ENCODE results near the gene PCMT1. TPM values are rescaled to one million over a fixed set of nuclear protein-coding genes. Genes with fewer than 3 reads are reported as not detected.
"Not testable (repeated sequence)": the region's sequence is repeated elsewhere in the genome, so short reads cannot be mapped to it uniquely, and the experiment has no call there.

Gene PCMT1
- total and polyA plus RNA-seq, 9 donors = 59.1 to 77.9 (median 72.3) TPM

- H3K9me3 ChIP-seq (replicated peaks; ENCODE audit: control insufficient read depth, low read depth, low read length) = no peaks in the 10 kb centered on the region
- H3K4me3 ChIP-seq (ENCODE audit: low read length) = no peak overlapping the region
- no CpG with 5 or more reads among the region's 3 CpGs for WGBS (ENCODE audit: insufficient coverage)
- no peak overlapping the region for H3K27ac ChIP-seq (ENCODE audit: low read length)
- no peaks in the 10 kb centered on the region for H3K27me3 ChIP-seq (ENCODE audit: control insufficient read depth, insufficient read depth, low read length)
- peaks cover 13% of the 10 kb centered on the region for H3K36me3 ChIP-seq (ENCODE audit: control insufficient read depth, insufficient read depth, low read length)
- DNase-seq = no peak
- peaks cover 4% of the 10 kb centered on the region for H3K4me1 ChIP-seq (ENCODE audit: control insufficient read depth, insufficient read depth, low read length)
Observed at GRCh38 chr6:149833651-149834050, 84.1 kb downstream of the PCMT1 start.

DNA sequence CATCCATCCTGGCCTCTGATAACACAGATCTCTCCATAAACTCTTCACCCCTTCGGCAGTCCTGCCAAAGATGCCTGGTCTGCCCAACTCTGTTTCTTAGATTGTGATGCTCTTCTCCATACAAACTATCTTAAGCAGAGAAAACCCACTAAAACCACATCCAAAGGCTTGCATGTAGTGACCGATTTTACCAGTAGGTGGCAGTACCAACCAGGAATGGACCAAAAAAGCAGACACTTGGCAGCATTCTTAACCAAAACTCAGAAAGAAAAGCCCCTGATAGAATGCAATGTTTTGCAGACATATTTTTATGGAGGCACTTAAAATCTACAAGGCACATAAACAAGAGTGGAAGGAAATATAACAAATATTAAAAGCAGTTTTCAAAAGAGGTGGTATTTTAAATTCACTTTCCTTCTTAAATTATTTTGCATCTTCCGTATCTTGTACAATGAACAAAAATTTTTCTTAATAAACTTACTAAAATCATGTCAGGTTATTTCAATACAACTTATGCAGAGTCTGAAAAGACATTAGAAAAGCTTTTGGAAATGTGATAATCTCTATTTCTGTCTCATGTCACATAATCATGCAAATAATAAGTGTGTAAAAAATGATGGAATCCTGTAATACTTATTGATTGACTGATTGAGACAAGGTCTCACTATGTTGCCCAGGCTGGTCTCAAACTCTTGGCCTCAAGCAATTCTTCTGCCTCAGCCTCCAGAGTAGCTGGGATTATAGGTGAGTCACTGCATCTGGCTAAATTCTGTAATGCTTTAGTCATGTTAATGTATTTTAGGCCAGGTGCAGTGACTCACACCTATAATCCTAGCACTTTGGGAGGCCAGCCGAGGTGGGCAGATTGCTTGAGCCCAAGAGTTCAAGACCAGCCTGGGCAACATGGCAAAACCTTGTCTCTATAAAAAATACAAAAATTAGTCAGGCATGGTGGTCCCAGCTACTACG, 85.3 kb downstream of the PCMT1 start:
- 20% methylated on average over 1 of the region's 5 CpGs for WGBS (ENCODE audit: insufficient coverage)

GRCh38 chr6:149840345-149841075, 91.0 kb downstream of the PCMT1 start:
- Histone ChIP-seq H3K36me3 (ENCODE audit: control insufficient read depth, insufficient read depth, low read length) (peaks cover 28% of the 10 kb centered on the region), H3K4me3 (ENCODE audit: low read length) (no peak overlapping the region), H3K9me3 (replicated peaks; ENCODE audit: control insufficient read depth, low read depth, low read length) (no peaks in the 10 kb centered on the region), H3K4me1 (ENCODE audit: control insufficient read depth, insufficient read depth, low read length) (peaks cover 6% of the 10 kb centered on the region), H3K27me3 (ENCODE audit: control insufficient read depth, insufficient read depth, low read length) (no peaks in the 10 kb centered on the region), H3K27ac (ENCODE audit: low read length) (peak overlapping the region; percentile 1)
- DNase-seq = peak; percentile 89
- WGBS (ENCODE audit: insufficient coverage) = 24% methylated on average over 4 of the region's 8 CpGs

More for the DNA sequence above, 85.3 kb downstream of the PCMT1 start:
- Histone ChIP-seq H3K9me3 (replicated peaks; ENCODE audit: control insufficient read depth, low read depth, low read length) (no peaks in the 10 kb centered on the region), H3K36me3 (ENCODE audit: control insufficient read depth, insufficient read depth, low read length) (peaks cover 15% of the 10 kb centered on the region), H3K27ac (ENCODE audit: low read length) (no peak overlapping the region), H3K4me1 (ENCODE audit: control insufficient read depth, insufficient read depth, low read length) (peaks cover 4% of the 10 kb centered on the region), H3K27me3 (ENCODE audit: control insufficient read depth, insufficient read depth, low read length) (no peaks in the 10 kb centered on the region), H3K4me3 (ENCODE audit: low read length) (no peak overlapping the region)
- DNase-seq = peak; percentile 83

DNA sequence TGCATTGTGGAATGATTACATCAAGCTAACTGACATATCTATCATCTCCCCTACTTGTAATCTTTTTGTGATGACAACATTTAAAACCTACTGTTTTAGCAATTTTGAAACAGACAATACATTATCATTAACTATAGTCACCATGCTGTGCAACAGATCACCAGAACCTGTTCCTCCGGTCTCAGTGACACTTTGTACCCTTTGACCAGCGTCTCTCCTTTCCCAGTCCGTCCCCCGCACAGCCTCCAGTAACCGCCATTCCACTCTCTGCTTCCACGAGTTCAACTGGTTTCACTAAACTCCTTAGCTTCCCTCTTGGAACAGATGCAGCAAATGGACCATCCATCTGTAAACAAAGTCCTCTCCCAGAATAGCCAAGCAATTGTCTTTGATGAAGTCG, 92.8 kb downstream of the PCMT1 start:
- Histone ChIP-seq H3K9me3 (replicated peaks; ENCODE audit: control insufficient read depth, low read depth, low read length) (no peaks in the 10 kb centered on the region), H3K27ac (ENCODE audit: low read length) (no peak overlapping the region), H3K4me1 (ENCODE audit: control insufficient read depth, insufficient read depth, low read length) (peaks cover 18% of the 10 kb centered on the region), H3K36me3 (ENCODE audit: control insufficient read depth, insufficient read depth, low read length) (peaks cover 25% of the 10 kb centered on the region), H3K27me3 (ENCODE audit: control insufficient read depth, insufficient read depth, low read length) (no peaks in the 10 kb centered on the region), H3K4me3 (ENCODE audit: low read length) (no peak overlapping the region)
- no peak for DNase-seq
- 93% methylated on average over 6 of the region's 7 CpGs for WGBS (ENCODE audit: insufficient coverage)

DNA sequence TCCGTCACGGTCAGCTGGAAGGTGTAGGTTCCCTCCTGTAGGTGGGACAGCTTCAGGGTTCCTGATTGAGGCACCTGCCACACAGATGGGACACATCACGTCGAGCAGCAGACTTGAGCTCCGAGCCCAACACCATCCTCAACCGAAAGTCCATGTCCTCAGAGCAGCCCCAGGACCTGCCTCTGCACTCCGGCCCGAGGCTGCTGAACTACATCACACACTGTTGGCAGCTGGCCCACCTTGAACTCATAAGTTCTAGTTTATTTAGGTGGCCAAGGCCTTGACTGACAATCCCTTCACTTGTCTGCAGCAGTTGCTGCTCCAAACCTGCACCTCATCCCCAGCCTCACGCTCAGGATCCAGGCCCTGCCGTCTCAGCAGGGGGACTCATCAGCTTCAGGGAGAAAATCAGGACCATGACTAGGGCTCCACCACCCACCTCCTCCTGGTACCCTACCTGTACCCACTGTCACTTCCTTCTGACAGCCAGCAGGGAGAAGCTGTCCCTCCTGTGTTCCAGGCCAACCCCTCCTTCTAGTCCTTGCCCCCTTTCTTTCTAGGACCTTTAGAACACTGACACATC, 93.6 kb downstream of the PCMT1 start:
- DNase-seq = no peak
- H3K27ac ChIP-seq (ENCODE audit: low read length) = no peak overlapping the region
- WGBS (ENCODE audit: insufficient coverage) = 84% methylated on average over 10 of the region's 10 CpGs
- peaks cover 20% of the 10 kb centered on the region for H3K4me1 ChIP-seq (ENCODE audit: control insufficient read depth, insufficient read depth, low read length)
- no peak overlapping the region for H3K4me3 ChIP-seq (ENCODE audit: low read length)
- peaks cover 20% of the 10 kb centered on the region for H3K36me3 ChIP-seq (ENCODE audit: control insufficient read depth, insufficient read depth, low read length)
- no peaks in the 10 kb centered on the region for H3K9me3 ChIP-seq (replicated peaks; ENCODE audit: control insufficient read depth, low read depth, low read length)
- no peaks in the 10 kb centered on the region for H3K27me3 ChIP-seq (ENCODE audit: control insufficient read depth, insufficient read depth, low read length)

GRCh38 chr6:149844036-149844435, 94.5 kb downstream of the PCMT1 start:
- H3K4me1 ChIP-seq (ENCODE audit: control insufficient read depth, insufficient read depth, low read length) = peaks cover 20% of the 10 kb centered on the region
- no CpG with 5 or more reads among the region's 4 CpGs for WGBS (ENCODE audit: insufficient coverage)
- H3K36me3 ChIP-seq (ENCODE audit: control insufficient read depth, insufficient read depth, low read length) = peaks cover 20% of the 10 kb centered on the region
- DNase-seq; H3K27me3 ChIP-seq (ENCODE audit: control insufficient read depth, insufficient read depth, low read length); H3K9me3 ChIP-seq (replicated peaks; ENCODE audit: control insufficient read depth, low read depth, low read length); H3K4me3 ChIP-seq (ENCODE audit: low read length); H3K27ac ChIP-seq (ENCODE audit: low read length): not testable (repeated sequence)

GRCh38 chr6:149844480-149844879, 94.9 kb downstream of the PCMT1 start:
- Histone ChIP-seq H3K4me1 (ENCODE audit: control insufficient read depth, insufficient read depth, low read length) (peaks cover 20% of the 10 kb centered on the region), H3K36me3 (ENCODE audit: control insufficient read depth, insufficient read depth, low read length) (peaks cover 18% of the 10 kb centered on the region), H3K4me3 (ENCODE audit: low read length) (no peak overlapping the region), H3K27me3 (ENCODE audit: control insufficient read depth, insufficient read depth, low read length) (no peaks in the 10 kb centered on the region), H3K9me3 (replicated peaks; ENCODE audit: control insufficient read depth, low read depth, low read length) (no peaks in the 10 kb centered on the region), H3K27ac (ENCODE audit: low read length) (no peak overlapping the region)
- DNase-seq = no peak
- WGBS (ENCODE audit: insufficient coverage) = no CpG with 5 or more reads among the region's 2 CpGs

DNA sequence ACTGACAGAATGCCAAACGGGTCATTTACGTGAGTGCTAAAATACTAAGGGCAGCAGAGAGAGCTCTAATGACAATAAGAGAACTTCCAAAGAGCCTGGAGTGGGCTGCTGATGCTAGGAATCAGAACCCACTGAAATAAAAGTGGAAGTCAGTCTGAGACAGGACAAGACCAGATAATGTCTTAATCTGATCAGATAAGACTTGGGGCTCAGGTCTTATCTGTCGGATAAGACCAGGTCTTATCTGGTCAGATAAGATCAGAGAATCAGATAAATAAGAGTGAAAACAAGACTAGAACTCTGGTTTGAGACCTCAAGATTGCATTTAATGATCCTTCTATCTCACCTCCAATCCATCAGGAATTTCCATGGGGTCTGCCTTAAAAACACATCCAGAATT, 96.0 kb downstream of the PCMT1 start:
- peaks cover 3% of the 10 kb centered on the region for H3K27me3 ChIP-seq (ENCODE audit: control insufficient read depth, insufficient read depth, low read length)
- H3K27ac ChIP-seq (ENCODE audit: low read length) = no peak overlapping the region
- 75% methylated on average over 2 of the region's 3 CpGs for WGBS (ENCODE audit: insufficient coverage)

GRCh38 chr6:149846321-149846720, 96.8 kb downstream of the PCMT1 start:
- Histone ChIP-seq H3K4me3 (ENCODE audit: low read length) (no peak overlapping the region), H3K4me1 (ENCODE audit: control insufficient read depth, insufficient read depth, low read length) (peaks cover 13% of the 10 kb centered on the region), H3K36me3 (ENCODE audit: control insufficient read depth, insufficient read depth, low read length) (peaks cover 21% of the 10 kb centered on the region), H3K27ac (ENCODE audit: low read length) (no peak overlapping the region), H3K27me3 (ENCODE audit: control insufficient read depth, insufficient read depth, low read length) (peaks cover 3% of the 10 kb centered on the region), H3K9me3 (replicated peaks; ENCODE audit: control insufficient read depth, low read depth, low read length) (no peaks in the 10 kb centered on the region)
- peak; percentile 76 for DNase-seq
- 53% methylated on average over 5 of the region's 7 CpGs for WGBS (ENCODE audit: insufficient coverage)

More for the DNA sequence above, 96.0 kb downstream of the PCMT1 start:
- Histone ChIP-seq H3K36me3 (ENCODE audit: control insufficient read depth, insufficient read depth, low read length) (peaks cover 23% of the 10 kb centered on the region), H3K9me3 (replicated peaks; ENCODE audit: control insufficient read depth, low read depth, low read length) (no peaks in the 10 kb centered on the region), H3K4me3 (ENCODE audit: low read length) (no peak overlapping the region), H3K4me1 (ENCODE audit: control insufficient read depth, insufficient read depth, low read length) (peaks cover 17% of the 10 kb centered on the region)
- no peak for DNase-seq

DNA sequence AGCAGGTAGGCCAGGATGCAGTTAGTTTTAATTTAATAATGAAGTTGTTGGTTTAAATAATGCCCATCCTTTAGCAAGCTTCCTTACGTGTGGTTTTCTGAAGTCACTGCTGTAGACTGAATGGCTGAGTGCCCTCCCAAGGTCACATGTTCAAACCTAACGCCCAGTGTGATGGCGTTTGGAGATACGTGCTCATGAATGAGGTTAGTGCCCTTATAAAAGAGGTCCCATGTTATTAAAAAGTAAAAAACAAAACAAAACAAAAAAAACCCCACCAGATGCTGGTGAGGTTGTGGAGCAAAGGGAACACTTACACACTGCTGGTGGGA, 98.4 kb downstream of the PCMT1 start:
- Histone ChIP-seq H3K27ac (ENCODE audit: low read length) (no peak overlapping the region), H3K4me1 (ENCODE audit: control insufficient read depth, insufficient read depth, low read length) (peaks cover 13% of the 10 kb centered on the region), H3K4me3 (ENCODE audit: low read length) (no peak overlapping the region), H3K36me3 (ENCODE audit: control insufficient read depth, insufficient read depth, low read length) (peaks cover 21% of the 10 kb centered on the region), H3K9me3 (replicated peaks; ENCODE audit: control insufficient read depth, low read depth, low read length) (no peaks in the 10 kb centered on the region), H3K27me3 (ENCODE audit: control insufficient read depth, insufficient read depth, low read length) (peaks cover 3% of the 10 kb centered on the region)
- DNase-seq = no peak
- WGBS (ENCODE audit: insufficient coverage) = 100% methylated on average over 1 of the region's 4 CpGs
